ENCODE measurements around the gene SERPINH1.

SERPINH1 gene

DNA sequence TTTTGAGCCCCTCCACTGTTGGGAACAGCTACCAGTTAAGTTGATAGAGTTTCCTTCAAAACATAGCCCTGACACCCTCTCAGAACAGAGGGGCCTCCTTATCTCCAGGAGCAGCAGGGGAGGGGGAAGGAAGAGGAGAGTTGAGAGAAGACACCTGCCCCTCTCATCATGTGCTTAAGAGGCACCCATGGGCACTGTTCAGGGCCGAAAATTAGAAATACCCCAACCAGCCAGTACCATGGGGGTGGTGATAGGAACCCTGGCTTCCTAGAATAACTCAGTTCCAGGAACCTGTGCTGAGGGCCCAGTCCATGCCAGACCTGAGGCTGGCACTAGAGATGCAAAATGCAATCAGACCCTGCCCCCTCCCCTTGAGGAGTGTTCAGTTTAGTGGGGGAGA lies 27.0 kb upstream of the SERPINH1 start:
- H3K79me2 ChIP-seq (ENCODE audit: low read length) = no peaks in the 10 kb centered on the region
- H3K36me3 ChIP-seq (replicated peaks; ENCODE audit: insufficient read depth, low read length) = no peaks in the 10 kb centered on the region
- H2AFZ ChIP-seq (ENCODE audit: low read length) = no peak overlapping the region
- no peak overlapping the region for H3K27ac ChIP-seq (ENCODE audit: low read length)
- H3K4me2 ChIP-seq (ENCODE audit: low read depth, low read length) = no peak overlapping the region
- no peaks in the 10 kb centered on the region for H3F3A ChIP-seq (ENCODE audit: insufficient read depth, low read length)
- H4K20me1 ChIP-seq (ENCODE audit: insufficient read depth, low read length) = no peaks in the 10 kb centered on the region
- no peak overlapping the region for H3K4me3 ChIP-seq (ENCODE audit: low read length)
- H3K27me3 ChIP-seq (replicated peaks; ENCODE audit: insufficient read depth, low read length) = peaks cover 9% of the 10 kb centered on the region
- no peaks in the 10 kb centered on the region for H3K9me3 ChIP-seq (replicated peaks; ENCODE audit: insufficient read depth, low read length)
- TF ChIP-seq EZH2phosphoT487 (IDR thresholded peaks at IDR 0.05; ENCODE audit: low read length) (no peak), EZH2 (optimal IDR thresholded peaks at IDR 0.05; ENCODE audit: low read depth, low read length) (no peak)
- TF ChIP-seq, protein P1, sequence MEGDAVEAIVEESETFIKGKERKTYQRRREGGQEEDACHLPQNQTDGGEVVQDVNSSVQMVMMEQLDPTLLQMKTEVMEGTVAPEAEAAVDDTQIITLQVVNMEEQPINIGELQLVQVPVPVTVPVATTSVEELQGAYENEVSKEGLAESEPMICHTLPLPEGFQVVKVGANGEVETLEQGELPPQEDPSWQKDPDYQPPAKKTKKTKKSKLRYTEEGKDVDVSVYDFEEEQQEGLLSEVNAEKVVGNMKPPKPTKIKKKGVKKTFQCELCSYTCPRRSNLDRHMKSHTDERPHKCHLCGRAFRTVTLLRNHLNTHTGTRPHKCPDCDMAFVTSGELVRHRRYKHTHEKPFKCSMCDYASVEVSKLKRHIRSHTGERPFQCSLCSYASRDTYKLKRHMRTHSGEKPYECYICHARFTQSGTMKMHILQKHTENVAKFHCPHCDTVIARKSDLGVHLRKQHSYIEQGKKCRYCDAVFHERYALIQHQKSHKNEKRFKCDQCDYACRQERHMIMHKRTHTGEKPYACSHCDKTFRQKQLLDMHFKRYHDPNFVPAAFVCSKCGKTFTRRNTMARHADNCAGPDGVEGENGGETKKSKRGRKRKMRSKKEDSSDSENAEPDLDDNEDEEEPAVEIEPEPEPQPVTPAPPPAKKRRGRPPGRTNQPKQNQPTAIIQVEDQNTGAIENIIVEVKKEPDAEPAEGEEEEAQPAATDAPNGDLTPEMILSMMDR (IDR thresholded peaks at IDR 0.05; ENCODE audit: low read length) = no peak
- no peaks in the 10 kb centered on the region for H3K9me2 ChIP-seq (replicated peaks; ENCODE audit: insufficient read depth, low read length)
- no peak for DNase-seq
- no peaks in the 10 kb centered on the region for H3K4me1 ChIP-seq (ENCODE audit: low read length)
- no peak overlapping the region for H3K9ac ChIP-seq (ENCODE audit: low read length)

DNA sequence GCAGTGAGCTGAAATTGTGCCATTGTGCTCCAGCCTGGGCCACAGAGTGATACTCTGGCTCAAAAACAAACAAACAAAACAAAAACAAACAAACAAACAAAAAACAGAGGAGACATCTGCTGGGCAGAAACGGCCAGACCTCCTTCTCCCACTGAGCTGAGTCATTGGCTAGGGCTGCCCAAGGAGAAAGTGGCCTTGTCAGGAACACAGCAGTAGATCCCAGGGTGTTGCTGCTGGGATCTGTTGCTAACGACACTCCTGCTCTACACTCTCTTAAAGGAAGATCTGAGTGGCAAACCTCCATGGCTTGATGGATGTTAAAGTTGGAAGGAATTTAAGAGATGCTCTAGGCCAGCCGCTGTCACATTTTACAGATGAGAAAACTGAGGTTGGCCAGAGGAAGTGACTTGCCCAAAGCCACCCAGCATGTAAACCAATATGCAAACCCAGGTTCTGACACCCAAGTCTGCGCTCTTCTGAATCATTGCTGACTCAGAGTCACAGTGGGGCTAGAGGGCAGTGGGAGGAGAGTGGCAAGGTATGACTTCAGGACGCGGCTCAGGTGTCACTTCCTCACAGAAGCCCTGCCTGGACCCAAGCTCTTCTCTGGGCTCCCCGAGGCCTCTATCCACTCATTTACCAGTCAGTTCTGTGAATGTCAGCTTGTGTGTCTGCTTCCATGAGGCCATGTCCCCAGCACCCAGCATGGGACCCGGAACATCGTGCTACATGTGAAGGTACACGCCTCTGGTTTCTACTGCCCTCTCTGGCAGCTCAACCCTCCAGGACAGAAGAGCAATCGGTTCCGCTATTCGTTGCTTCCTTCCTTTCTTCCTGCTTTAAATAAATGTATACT lies 25.0 kb upstream of the SERPINH1 start:
- TF ChIP-seq, protein P1 (IDR thresholded peaks at IDR 0.05; ENCODE audit: low read length) = no peak
- TF ChIP-seq EZH2 (optimal IDR thresholded peaks at IDR 0.05; ENCODE audit: low read depth, low read length) (no peak), EZH2phosphoT487 (IDR thresholded peaks at IDR 0.05; ENCODE audit: low read length) (no peak)
- H3F3A ChIP-seq (ENCODE audit: insufficient read depth, low read length) = no peaks in the 10 kb centered on the region
- H3K4me2 ChIP-seq (ENCODE audit: low read depth, low read length) = no peak overlapping the region
- H3K9me2 ChIP-seq (replicated peaks; ENCODE audit: insufficient read depth, low read length) = no peaks in the 10 kb centered on the region
- no peak overlapping the region for H2AFZ ChIP-seq (ENCODE audit: low read length)
- H4K20me1 ChIP-seq (ENCODE audit: insufficient read depth, low read length) = no peaks in the 10 kb centered on the region
- H3K36me3 ChIP-seq (replicated peaks; ENCODE audit: insufficient read depth, low read length) = no peaks in the 10 kb centered on the region
- no peak overlapping the region for H3K27ac ChIP-seq (ENCODE audit: low read length)
- H3K4me3 ChIP-seq (ENCODE audit: low read length) = no peak overlapping the region
- H3K9ac ChIP-seq (ENCODE audit: low read length) = no peak overlapping the region
- no peaks in the 10 kb centered on the region for H3K27me3 ChIP-seq (replicated peaks; ENCODE audit: insufficient read depth, low read length)
- no peaks in the 10 kb centered on the region for H3K9me3 ChIP-seq (replicated peaks; ENCODE audit: insufficient read depth, low read length)
- no peaks in the 10 kb centered on the region for H3K79me2 ChIP-seq (ENCODE audit: low read length)
- H3K4me1 ChIP-seq (ENCODE audit: low read length) = no peaks in the 10 kb centered on the region
- no peak for DNase-seq

DNA sequence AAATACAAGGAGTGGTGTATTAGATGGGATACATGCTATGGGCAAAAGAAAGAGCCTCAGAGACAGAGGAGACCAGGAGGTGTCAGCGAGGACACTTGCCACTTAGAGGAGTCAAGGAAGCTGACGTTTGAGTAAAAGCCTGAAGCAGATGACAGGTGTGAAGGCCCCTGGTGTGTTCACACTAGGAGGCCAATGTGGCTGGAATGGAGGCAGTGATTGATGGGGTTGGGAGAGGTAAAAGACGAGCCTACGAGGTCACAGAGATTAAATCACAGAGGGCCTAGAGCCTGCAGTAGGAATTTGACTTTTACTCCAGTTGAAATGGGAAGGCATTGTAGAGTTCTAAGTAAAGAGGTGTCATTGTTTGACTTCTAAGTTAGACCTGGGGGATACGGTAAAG lies 24.3 kb upstream of the SERPINH1 start:
- TF ChIP-seq EZH2 (optimal IDR thresholded peaks at IDR 0.05; ENCODE audit: low read depth, low read length) (no peak), EZH2phosphoT487 (IDR thresholded peaks at IDR 0.05; ENCODE audit: low read length) (no peak)
- TF ChIP-seq, protein P1 (IDR thresholded peaks at IDR 0.05; ENCODE audit: low read length) = no peak
- no peak overlapping the region for H2AFZ ChIP-seq (ENCODE audit: low read length)
- no peaks in the 10 kb centered on the region for H3F3A ChIP-seq (ENCODE audit: insufficient read depth, low read length)
- H3K4me3 ChIP-seq (ENCODE audit: low read length) = no peak overlapping the region
- no peak for DNase-seq
- no peaks in the 10 kb centered on the region for H3K79me2 ChIP-seq (ENCODE audit: low read length)
- H3K9me2 ChIP-seq (replicated peaks; ENCODE audit: insufficient read depth, low read length) = no peaks in the 10 kb centered on the region
- no peaks in the 10 kb centered on the region for H3K4me1 ChIP-seq (ENCODE audit: low read length)
- H3K36me3 ChIP-seq (replicated peaks; ENCODE audit: insufficient read depth, low read length) = no peaks in the 10 kb centered on the region
- H3K9me3 ChIP-seq (replicated peaks; ENCODE audit: insufficient read depth, low read length) = no peaks in the 10 kb centered on the region
- H3K27ac ChIP-seq (ENCODE audit: low read length) = no peak overlapping the region
- H4K20me1 ChIP-seq (ENCODE audit: insufficient read depth, low read length) = no peaks in the 10 kb centered on the region
- no peak overlapping the region for H3K4me2 ChIP-seq (ENCODE audit: low read depth, low read length)
- H3K27me3 ChIP-seq (replicated peaks; ENCODE audit: insufficient read depth, low read length) = no peaks in the 10 kb centered on the region
- H3K9ac ChIP-seq (ENCODE audit: low read length) = no peak overlapping the region

All from MM.1S (cell line).